NCI-H2081 treated with DMSO at 0.1 percent for 48 hours (cell line): Measurements from ENCODE around the gene PLD4.

ENCODE experiments used
- DNase-seq: peaks from one replicate; lab custom pipeline; 2025; lab: John Stamatoyannopoulos, UW

Gene PLD4

GRCh38 chr14:104975481-104976197 lies 51.0 kb downstream of the PLD4 start:
- DNase-seq, result no peak

- DNase-seq, result no peak
Observed at GRCh38 chr14:104976198-104977007, 51.7 kb downstream of the PLD4 start.

GRCh38 chr14:104977008-104977680 lies 52.5 kb downstream of the PLD4 start:
- DNase-seq, result no peak

DNA sequence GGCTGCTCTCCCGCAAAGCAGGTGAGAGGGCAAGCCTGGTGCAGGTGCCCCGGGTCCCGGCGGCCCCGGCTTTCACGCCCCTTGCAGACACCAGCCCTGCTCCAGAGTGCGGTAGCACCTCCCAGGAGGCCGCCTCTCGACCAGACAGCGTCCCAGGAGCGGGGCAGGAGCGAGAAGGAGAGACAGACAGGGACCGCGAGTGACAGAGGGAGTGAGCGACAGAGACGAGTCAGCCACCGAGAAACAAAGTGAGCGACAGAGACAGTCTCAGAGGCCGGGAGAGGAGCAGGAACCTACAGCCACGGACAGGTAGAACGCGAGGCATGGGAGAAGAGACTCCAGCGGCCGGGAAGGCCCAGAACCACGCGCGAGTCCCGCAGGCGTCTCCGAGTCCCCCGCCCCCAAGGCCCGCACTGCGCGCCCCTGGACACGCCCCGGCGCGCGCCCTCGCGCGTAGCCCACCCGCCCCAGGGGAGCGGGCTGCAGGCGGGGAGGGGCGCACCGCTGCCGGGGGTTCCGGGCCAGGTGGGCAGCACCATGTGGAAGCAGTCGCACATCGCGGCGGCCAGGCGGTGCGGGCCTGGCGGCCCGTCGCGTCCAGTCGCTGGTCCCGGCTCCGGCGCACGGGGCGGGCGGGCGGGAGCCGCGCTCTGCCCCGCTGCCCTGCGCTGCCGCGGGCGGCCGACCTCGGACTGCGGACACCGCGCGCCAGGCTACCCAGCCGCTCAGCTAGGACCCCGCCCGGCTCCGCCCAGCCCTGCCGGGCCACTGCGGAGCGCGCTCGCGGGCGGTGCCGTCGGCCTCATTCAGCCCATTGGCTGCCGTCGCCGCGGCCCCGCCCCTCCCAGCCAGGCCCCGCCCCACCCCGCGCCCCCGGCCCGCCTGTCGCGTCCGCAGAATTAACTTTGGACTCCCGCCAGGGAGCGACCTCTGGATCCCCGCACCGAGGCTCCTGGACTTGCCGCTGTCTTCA lies 53.3 kb downstream of the PLD4 start, which contains the start of gene AHNAK2:
AHNAK2 (minus strand) TSS at position 694 of the 973 bp plus-strand sequence; CDS start at position 557, 137 bp downstream.
- no peak for DNase-seq

DNA sequence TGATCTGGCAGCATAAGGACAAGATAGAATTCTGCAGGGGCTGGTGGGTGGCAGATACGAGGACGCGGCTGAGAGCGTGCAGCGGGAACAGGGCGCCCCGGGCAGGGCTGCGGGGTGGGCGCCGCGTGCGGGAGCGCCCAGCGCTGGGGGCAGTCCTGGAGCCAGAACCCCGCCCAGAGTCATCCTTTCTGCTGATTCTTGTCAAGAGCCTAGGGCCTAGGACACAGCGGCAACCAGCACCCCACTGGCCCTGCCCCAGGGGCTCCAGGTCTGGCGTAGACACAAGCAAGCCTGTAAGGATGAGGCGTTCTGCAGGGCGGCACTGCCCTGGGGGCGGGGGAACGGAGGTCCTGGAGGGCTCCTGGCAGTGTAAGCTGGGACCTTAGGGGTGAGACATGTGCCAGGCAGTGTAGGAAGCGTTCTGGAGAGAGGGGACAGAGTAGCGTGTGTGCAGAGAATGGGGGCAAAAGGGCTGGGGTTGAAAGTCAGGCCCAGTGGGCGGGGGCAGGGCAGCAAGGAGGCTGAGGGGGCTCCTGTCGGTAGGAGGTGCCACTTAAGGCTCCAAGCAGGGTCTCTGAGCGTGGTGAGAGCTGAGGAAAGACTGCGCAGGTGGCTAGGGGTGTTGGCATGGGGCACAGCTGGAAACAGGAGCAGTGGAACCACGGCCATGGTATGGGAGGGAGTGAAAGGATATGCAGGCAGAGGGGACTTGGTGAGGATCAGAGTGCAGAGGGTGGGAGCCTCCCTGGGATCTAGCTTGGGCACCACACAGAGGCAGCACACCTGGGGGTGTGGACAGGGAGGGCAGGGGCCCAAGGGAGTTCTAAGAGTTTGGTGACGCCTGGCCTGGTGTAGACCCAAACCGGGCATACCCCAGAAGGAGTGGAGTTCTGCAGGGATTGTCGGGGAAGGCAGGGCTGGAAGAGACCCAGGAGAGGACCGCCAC lies 54.3 kb downstream of the PLD4 start:
- DNase-seq, result no peak

- no peak for DNase-seq
Observed at GRCh38 chr14:104979758-104980610, 55.3 kb downstream of the PLD4 start.

DNA sequence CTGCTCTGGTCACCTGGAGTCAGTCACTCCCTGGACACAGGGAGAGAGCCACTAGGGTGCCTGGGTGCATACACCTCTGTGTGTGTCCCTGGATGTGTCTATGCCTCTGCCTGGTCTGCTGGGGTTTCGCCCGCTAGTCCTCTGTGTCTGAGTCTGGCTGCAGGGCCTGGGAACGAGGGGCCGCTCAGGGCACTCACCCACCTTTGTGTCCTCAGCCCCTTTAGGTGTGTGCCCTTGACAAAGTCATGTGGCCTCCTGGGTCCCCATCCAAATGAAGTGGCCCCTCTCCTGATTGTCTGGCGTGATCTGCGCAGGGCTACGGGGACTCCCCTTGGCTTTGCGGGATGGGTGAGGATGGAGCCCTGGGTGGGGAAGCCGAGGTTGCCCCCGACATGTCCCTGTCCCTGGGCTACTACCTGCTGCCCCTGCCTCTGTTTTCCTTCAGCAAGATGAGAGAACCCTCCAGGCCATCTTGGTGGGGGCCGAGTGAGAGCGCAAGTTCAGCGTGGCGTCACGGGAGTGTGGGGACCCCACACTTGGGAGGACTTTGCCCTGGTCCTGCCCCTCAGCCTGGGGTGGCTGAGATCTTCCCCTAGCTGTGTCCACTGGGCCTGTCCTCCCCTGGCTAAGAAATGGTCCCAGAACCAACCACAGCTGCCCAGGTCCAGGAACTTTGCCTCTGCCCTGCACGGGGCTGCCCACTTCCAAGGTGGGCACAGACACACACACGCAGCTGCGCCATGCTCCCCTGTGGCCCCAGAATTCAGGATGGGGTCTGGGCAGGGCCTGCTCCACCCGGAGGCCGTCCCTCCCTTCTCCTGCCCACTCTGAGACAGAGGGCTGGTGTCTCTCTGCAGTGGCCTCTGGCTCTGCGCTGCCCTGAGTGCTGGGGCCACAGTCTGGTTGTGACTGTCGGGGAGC lies 56.2 kb downstream of the PLD4 start:
- no peak for DNase-seq

DNA sequence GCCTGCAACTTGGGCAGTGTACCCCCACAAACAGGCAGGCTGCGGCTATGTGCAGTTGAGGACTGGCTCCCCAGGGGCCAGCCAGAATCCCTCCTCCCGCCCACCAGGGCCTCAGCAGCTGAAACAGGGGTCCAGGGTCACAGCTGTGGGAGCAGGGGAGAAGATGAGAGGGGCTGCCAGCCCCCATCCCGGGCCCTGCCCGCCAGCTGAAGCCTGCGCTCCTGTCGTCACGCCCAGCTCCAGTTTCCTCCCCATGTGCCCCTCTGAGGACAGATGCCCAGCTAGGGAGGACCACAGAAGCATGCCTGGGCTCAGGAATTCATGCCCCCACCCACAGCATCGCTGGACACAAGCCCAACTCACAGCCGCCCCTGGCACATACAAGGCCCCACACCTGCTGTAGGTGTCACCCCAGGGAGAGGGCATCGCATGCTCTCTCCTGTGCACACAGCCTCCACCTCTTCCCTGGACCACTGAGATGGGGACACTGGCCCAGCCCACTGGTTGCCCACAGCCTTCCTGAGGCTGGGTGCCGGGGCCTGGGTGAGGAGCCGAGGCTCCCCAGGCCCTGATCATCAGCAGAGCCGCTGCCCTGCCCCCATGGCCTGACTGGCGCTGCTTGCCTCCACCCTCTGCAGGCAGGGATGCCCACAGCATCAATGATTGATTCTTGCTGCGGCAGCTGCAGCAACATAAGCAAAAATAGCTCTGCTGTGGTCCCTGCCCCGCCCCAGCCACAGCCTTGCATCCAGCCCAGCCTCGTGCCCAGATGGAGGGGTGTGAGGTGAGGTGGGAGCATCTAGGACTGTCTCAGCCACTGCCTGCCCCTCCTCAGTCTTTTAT lies 57.2 kb downstream of the PLD4 start:
- no peak for DNase-seq

- no peak for DNase-seq
Observed at GRCh38 chr14:104982548-104983230, 58.0 kb downstream of the PLD4 start.
